ENCODE measurements around the gene MEX3D.

DNA sequence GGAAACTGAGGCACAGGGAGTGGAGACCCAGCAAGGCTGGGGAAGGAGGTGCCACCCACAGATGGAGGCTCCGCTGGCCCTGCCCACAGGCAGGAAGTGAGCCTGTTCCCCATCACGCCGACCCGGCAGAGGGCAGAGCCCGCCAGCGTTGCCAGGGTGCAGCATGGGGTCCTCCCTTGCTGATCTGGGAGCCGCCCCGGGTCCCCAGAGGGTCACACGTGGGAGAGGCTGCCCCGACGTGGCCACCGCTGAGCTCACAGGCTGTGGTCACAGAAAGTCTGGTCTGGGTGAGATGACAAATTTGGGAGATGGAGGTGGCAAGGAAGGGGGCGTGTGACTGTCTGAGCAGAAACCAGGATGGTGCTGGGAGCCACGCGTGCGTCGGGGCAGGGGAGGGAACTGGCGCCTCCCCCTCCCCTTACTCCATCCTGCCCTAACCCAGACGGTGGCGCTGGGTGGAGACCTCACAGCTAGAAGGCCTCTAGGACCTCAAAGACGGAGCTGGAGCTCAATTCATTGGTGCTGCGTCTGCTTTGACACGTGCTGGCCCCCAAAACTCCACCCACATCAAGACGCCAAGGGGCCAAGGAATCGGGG is 7.7 kb downstream of the MEX3D start:
- TF ChIP-seq, protein P1, sequence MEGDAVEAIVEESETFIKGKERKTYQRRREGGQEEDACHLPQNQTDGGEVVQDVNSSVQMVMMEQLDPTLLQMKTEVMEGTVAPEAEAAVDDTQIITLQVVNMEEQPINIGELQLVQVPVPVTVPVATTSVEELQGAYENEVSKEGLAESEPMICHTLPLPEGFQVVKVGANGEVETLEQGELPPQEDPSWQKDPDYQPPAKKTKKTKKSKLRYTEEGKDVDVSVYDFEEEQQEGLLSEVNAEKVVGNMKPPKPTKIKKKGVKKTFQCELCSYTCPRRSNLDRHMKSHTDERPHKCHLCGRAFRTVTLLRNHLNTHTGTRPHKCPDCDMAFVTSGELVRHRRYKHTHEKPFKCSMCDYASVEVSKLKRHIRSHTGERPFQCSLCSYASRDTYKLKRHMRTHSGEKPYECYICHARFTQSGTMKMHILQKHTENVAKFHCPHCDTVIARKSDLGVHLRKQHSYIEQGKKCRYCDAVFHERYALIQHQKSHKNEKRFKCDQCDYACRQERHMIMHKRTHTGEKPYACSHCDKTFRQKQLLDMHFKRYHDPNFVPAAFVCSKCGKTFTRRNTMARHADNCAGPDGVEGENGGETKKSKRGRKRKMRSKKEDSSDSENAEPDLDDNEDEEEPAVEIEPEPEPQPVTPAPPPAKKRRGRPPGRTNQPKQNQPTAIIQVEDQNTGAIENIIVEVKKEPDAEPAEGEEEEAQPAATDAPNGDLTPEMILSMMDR (IDR thresholded peaks at IDR 0.05), result no peak
- TF ChIP-seq POLR2A (IDR thresholded peaks at IDR 0.05; ENCODE audit: low read depth) (no peak), POLR2AphosphoS5 (IDR thresholded peaks at IDR 0.05) (no peak), EP300 (IDR thresholded peaks at IDR 0.05) (no peak)

All from esophagus muscularis mucosa (tissue), 4 donors.